Neuron (in vitro differentiated cells): ENCODE measurements around the gene EMILIN3.

Source experiments
- H2AFZ ChIP-seq: one replicate; pipeline ENCODE4 v1.6.1; 2013; ENCODE audit warnings: low read depth, mild to moderate bottlenecking, inconsistent platforms, low read length, moderate library complexity
- H3K27me3 ChIP-seq: one replicate; pipeline ENCODE4 v1.6.1; 2013; ENCODE audit warnings: low read length; ENCODE audit not compliant: insufficient read depth
- H3K36me3 ChIP-seq: one replicate; pipeline ENCODE4 v1.6.1; 2013; ENCODE audit warnings: low read length; ENCODE audit not compliant: insufficient read depth
- H3K4me1 ChIP-seq: one replicate; pipeline ENCODE4 v1.6.1; 2013; ENCODE audit warnings: low read length; ENCODE audit not compliant: insufficient read depth
- H3K4me3 ChIP-seq: 2 replicates; pipeline ENCODE4 v1.5.1; 2013; ENCODE audit warnings: mild to moderate bottlenecking, low read length, moderate library complexity
- H3K9me3 ChIP-seq: one replicate; pipeline ENCODE4 v1.6.1; 2013; ENCODE audit warnings: low read length

The EMILIN3 gene

DNA sequence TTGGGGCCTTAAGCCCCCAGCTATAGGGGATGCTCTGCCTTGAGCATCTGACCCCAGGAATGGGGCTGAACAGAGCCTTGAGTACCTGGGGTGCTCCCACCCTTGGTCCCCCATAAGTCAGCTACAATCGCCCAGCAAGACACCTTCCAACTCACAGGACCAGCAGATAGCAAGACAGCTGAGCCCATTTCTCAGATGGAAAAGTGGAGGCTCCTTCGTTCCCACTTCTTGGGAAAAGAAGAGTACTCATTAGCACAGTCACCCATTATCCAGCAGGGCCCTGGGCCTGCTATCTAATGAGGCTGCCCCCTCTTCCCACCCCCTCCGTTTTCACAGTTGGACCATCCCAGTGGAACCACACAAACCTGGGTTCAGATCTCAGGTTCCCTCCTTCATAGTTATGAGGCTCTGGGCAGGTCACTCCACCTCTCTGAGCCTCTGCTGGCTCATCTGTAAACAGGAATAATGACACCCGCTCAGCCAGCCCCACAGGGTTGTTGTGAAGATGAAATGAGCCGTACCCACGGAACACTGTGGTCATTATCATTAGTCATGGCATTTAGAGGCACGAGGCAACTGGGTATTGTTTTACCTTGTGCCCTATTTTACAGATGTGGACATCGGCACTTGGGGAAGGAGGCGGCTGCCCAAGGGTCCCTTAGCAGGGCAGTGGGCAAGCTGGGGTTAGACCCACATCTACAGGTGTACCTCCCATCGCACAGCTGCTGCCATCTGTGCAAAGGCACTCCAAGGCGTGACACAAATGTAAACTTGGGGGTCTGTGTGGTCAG, 21.5 kb downstream of the EMILIN3 start:
- Histone ChIP-seq H3K4me1 (no peaks in the 10 kb centered on the region), H3K4me3 (no peak overlapping the region), H3K36me3 (no peaks in the 10 kb centered on the region), H2AFZ (no peak overlapping the region), H3K27me3 (no peaks in the 10 kb centered on the region), H3K9me3 (no peaks in the 10 kb centered on the region)

DNA sequence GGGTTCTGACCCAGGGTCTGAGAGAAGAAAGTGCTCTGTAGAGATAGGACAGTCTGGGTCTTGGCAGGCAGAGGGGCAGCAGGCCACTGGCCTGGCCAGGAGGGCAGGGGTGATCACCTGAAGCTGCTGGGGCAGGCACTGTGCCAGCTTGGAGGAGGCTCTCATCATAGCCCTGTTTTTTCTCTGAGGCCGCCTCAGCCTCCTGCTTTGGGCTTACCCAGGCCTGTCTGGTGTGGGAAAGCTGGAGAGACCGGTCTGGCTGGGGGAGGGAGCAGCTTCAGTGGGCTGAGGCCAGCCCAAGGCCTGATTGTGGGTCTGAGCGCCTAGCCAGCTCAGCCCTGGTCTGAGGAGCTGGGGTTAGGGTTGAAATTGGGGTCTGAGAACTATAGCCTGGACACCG, 22.1 kb downstream of the EMILIN3 start:
- no peaks in the 10 kb centered on the region for H3K4me1 ChIP-seq

DNA sequence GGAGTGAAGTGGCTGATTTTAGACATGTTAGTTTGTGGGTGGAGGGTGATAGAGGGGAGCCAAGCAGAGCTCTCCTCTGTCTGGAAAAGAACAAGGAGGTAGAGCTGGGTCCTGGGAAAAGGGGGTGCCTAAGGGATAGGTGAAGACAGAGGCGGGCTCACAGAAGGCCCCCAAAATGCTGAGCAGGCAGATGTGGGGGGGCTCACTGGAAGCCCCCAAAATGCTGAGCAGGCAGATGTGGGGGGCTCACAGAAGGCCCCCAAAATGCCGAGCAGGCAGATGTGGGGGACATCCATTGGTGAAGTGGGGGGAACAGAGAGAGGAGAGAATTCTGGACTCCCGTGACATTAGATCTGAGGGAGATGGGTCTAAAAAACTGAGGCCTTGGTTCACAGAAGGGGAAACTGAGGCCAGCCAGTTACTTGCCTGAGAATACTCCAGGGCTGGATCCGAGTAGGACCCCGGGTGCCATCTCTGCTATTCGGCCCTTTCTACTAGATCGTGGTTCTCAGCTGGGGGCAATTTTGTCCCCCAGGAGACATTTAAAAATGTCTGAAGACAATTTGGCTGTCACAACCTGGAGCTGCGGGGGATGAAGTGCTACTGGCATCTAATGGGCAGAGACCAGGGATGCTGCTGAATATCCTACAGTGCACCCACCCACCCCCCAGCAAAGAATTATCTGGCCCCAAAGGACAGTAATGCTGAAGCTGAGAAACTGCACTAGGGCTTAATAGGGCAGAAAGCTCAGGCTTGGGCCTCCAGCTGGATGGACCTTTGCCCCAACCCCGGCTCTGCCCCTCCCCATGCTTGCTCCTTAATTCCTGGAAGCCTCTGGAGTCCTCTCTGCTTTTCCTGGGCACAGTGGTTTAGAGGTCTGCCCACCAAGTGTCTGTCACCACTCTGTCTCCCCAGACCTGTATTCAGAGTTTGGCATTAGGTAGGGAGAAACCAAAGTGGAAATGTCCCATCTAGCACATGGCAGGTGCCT, 23.8 kb downstream of the EMILIN3 start:
- no peaks in the 10 kb centered on the region for H3K36me3 ChIP-seq
- no peaks in the 10 kb centered on the region for H3K4me1 ChIP-seq
- H3K4me3 ChIP-seq, result no peak overlapping the region
- no peaks in the 10 kb centered on the region for H3K27me3 ChIP-seq
- H2AFZ ChIP-seq, result no peak overlapping the region
- H3K9me3 ChIP-seq, result no peaks in the 10 kb centered on the region

More for the DNA sequence above, 22.1 kb downstream of the EMILIN3 start:
- Histone ChIP-seq H2AFZ (no peak overlapping the region), H3K27me3 (no peaks in the 10 kb centered on the region), H3K9me3 (no peaks in the 10 kb centered on the region), H3K36me3 (no peaks in the 10 kb centered on the region), H3K4me3 (no peak overlapping the region)

DNA sequence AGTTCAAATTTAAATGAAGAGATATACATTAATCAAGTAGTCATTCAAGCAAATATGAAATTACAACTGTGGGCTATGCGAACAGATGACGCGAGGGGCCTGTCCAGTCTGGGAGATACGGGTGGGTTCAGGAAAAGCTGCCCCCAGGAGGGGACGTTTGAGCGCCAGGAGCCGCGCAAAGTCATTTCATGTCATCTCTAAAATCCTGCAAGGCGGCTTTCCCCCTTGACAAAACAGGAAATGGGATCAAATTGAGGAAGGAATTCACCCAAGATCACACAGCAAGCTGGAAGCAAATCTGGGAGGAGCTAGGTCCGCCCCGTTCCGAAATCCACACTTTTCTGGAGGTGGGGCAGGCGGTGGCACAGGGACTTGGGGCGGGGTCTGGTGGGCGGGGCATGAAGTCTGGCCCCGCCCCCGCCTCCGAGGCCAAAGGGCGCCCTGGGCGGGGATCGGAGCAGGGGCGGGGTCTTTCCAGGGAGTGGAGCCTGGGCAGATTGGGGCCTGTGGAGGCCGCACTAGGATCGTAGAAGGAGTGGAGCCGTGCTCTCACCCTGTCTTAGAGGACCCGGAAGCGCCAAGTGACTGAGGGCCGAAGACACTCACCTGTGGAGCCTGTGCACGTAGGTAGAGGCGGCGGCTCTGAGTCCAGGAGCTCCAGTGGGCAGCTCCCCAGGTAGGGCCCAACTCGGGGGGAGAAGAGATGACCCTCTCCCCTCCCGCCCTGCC, 26.1 kb downstream of the EMILIN3 start, which contains the start of gene LPIN3:
Gene LPIN3, plus strand, starts transcription at position 495 of the 729 bp plus-strand sequence. CDS start 4,983 bp downstream, outside the sequence.
- Histone ChIP-seq H3K4me3 (peak within 1 kb of the TSS; percentile 15), H3K9me3 (no peaks in the 10 kb centered on the region), H3K27me3 (no peaks in the 10 kb centered on the region), H3K4me1 (no peaks in the 10 kb centered on the region), H2AFZ (no peak within 1 kb of the TSS), H3K36me3 (no peaks in the 10 kb centered on the region)

DNA sequence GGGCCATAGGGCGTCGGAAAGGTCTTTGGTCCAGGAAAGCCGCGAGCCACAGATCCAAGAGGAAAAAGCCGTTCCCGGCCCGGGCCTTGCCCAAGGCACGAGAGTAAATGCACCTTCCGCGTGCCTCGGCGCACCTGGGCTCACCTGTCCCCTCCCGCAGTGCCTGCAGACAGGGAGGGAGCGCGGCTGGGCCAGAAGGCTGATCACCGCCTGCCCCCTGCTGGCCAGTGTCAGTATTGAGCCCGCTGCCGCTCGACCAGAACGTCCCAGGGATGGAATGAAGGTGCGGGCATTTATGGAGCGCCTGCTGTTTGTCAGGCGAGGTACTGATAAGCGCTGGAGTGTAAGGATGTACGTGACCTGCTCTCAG, 26.7 kb downstream of the EMILIN3 start:
- Histone ChIP-seq H3K27me3 (no peaks in the 10 kb centered on the region), H2AFZ (no peak overlapping the region), H3K9me3 (no peaks in the 10 kb centered on the region), H3K4me3 (no peak overlapping the region), H3K36me3 (no peaks in the 10 kb centered on the region), H3K4me1 (no peaks in the 10 kb centered on the region)

DNA sequence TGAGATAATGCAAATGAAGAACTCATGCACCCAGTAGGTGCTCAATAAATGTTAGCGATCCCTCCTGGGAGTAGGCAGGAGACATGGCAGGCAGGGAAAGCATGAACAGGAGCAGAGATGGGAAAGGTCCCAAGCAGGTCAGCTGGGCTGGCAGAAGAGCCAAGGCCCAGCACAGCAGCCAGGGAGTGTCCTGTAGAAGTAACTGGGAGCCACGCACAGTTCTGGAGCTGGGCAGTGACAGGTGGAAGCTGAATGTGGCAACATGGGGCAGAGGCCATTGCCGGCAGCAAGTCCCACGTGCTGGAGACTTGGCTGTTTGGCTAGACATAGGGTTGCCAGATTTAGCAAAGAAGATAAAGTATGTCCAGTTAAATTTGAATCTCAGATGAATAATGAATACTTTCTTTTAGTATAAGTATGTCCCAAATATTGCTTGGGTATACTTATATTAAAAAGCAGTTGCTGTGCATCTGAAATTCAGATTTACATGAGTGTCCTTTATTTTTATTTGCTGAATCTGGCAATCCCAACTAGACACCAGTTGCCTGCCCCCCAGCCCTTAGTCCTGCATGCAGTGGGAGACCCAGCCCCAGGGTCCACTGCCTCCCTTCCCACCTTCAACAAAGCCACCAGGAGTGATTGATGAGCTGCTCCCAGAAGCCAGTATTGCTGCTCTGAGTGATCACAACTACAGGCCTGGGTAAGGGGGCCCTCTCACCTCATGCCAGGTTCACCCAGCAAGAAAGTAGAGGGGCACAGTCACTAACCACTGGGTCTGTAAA, 29.7 kb downstream of the EMILIN3 start:
- Histone ChIP-seq H3K27me3 (peaks cover 2% of the 10 kb centered on the region), H3K9me3 (no peaks in the 10 kb centered on the region), H2AFZ (no peak overlapping the region), H3K36me3 (no peaks in the 10 kb centered on the region), H3K4me3 (no peak overlapping the region), H3K4me1 (no peaks in the 10 kb centered on the region)

DNA sequence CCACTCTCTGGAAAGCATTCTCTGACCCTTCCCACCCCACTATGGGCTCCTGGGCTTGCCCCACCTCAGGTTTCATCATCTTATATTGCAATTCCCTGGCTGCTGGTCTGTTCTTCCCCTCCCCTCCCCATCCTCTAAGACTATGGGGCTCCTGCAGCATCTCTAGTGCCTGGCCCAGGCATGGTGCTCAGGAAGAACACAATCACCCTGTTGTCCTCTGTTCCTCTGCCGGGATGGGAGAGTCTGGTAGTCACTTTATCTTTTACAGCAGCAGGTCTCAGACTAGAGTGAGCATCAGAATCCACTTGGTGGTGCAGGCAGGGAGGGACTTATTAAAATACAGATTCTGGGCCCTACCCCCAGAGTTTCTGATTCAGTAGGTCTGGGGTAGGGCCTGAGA, 31.0 kb downstream of the EMILIN3 start:
- H3K4me1 ChIP-seq, result no peaks in the 10 kb centered on the region
- no peak overlapping the region for H2AFZ ChIP-seq
- H3K4me3 ChIP-seq, result no peak overlapping the region
- H3K9me3 ChIP-seq, result no peaks in the 10 kb centered on the region
- peaks cover 2% of the 10 kb centered on the region for H3K27me3 ChIP-seq
- no peaks in the 10 kb centered on the region for H3K36me3 ChIP-seq

DNA sequence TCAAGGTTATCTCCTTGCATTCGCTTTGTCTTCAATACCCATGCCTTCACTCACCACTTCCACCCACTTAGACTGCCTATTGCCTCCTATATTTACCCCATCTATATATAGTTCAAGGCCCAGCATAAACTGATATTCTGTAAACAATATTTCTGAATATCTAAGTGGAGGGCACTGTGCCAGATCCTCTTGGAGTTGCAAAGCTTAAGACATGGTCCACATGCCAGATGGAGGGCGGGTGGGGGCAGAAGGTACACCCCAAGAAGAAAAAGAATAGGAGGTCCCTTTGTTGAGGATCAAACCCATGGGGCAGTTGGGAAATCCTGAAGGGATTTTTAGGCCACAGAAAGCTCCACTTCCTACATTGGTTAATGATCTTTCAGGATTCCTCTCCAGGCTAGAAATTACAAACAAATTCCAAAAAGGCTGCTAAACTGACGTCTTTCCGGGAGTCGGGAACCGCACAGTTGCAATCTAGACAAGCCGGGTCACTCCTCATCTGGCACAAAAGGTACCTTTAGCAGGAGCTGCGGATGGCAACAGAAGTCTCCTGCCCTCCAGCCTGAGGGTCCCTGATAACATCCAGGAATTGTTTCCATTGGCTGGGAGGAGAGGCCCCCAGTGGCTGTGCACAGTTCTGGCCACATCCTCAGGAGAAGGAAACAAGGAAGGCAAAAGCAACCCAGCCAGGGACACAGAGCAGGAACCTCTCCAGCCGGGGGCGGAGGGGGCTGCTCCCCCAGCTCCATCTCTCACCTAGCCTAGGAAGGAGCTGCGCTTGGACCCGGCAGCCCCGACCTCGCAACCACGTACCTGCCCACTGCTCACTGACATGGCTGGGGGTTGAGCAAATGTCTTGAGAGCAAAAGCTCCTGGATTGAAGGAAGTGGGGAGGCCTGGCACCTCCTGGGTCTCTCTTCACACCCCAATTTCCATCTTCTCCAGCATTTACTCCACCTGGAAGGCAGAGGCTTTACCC, 31.9 kb downstream of the EMILIN3 start:
- H3K4me1 ChIP-seq, result no peaks in the 10 kb centered on the region

DNA sequence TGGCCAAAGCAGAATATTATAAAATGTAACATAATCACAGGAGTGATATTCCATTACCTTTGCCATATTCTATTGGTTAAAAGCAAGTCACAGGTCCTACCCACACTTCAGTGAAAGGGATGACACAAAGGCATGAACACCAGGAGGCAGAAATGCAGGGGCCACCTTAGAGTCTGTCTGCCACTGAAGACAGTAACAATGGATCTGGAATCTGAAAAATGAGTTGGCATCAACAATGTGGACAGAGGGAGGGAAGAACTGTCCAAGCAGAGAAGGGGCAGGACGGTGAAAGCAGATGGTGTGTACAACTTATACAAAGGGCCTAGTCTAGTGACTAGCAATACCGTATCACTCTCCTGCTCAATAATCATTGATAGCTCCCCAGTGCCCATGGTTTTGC, 32.6 kb downstream of the EMILIN3 start:
- Histone ChIP-seq H3K4me3 (no peak overlapping the region), H2AFZ (no peak overlapping the region)

More for the DNA sequence above, 31.9 kb downstream of the EMILIN3 start:
- Histone ChIP-seq H3K27me3 (peaks cover 2% of the 10 kb centered on the region), H3K36me3 (no peaks in the 10 kb centered on the region), H3K9me3 (no peaks in the 10 kb centered on the region), H3K4me3 (no peak overlapping the region), H2AFZ (no peak overlapping the region)

DNA sequence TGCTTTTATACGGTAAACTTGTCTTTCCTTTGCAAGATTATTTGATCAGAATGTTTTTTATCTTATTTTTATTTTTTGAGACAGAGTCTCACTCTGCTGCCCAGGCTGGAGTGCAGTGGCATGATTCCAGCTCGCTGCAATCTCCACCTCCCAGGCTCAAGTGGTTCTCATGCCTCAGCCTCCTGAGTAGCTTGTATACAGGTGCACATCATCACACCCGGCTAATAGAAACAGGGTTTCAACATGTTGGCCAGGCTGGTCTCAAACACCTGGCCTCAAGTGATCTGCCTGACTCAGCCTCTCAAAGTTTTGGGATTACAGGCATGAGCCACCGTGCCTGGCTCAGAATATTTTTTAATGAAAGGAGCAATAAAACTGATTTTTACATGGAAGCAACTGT, 34.9 kb downstream of the EMILIN3 start:
- Histone ChIP-seq H3K9me3 (no peaks in the 10 kb centered on the region), H3K4me3 (no peak overlapping the region), H3K36me3 (no peaks in the 10 kb centered on the region), H2AFZ (no peak overlapping the region), H3K4me1 (no peaks in the 10 kb centered on the region), H3K27me3 (peaks cover 2% of the 10 kb centered on the region)

More for the DNA sequence above, 32.6 kb downstream of the EMILIN3 start:
- Histone ChIP-seq H3K27me3 (peaks cover 2% of the 10 kb centered on the region), H3K9me3 (no peaks in the 10 kb centered on the region), H3K36me3 (no peaks in the 10 kb centered on the region), H3K4me1 (no peaks in the 10 kb centered on the region)

DNA sequence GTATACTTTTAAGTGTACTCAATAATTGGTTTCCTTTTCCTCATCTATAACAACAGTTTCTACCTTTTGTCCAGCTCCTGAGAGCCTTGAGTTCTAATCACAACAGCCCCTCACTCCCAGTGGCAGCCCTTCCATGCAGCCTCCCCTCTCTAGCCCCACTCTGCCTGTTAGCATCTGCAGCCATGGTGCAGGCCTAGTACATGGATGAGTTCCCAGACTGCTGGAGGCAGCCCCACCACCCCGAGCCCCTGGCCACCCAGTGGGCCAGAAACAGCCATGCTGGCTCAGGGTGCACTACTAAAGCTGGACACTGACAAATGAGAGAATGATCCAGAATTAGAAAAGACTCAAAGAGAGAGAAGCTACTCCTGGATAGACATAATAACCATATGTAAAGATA, 35.7 kb downstream of the EMILIN3 start:
- no peaks in the 10 kb centered on the region for H3K36me3 ChIP-seq
- H2AFZ ChIP-seq, result no peak overlapping the region
- no peaks in the 10 kb centered on the region for H3K4me1 ChIP-seq
- H3K27me3 ChIP-seq, result peaks cover 2% of the 10 kb centered on the region
- no peaks in the 10 kb centered on the region for H3K9me3 ChIP-seq
- H3K4me3 ChIP-seq, result no peak overlapping the region
